AG09309 (cell line): ENCODE data around the gene PTAFR.
A peak's percentile ranks its signal among the peaks of the same experiment; 100 is the strongest.

ENCODE experiments used
- DNase-seq: peaks from one replicate; pipeline ENCODE4 v3.0.0-alpha.2; 2010; ENCODE audit warnings: low read depth
- H3K4me3 ChIP-seq: 2 replicates; pipeline ENCODE4 v1.5.1; 2011; ENCODE audit warnings: mild to moderate bottlenecking, low read depth, low read length, moderate library complexity; ENCODE audit not compliant: control insufficient read depth
- TF ChIP-seq, protein P1 (sequence below): IDR thresholded peaks from 2 replicates; pipeline ENCODE4 v1.5.1; 2011; ENCODE audit warnings: mild to moderate bottlenecking, low read depth, low read length, inconsistent platforms; ENCODE audit not compliant: insufficient read depth, control insufficient read depth; ENCODE audit errors: missing control alignments

Gene PTAFR, protein sequence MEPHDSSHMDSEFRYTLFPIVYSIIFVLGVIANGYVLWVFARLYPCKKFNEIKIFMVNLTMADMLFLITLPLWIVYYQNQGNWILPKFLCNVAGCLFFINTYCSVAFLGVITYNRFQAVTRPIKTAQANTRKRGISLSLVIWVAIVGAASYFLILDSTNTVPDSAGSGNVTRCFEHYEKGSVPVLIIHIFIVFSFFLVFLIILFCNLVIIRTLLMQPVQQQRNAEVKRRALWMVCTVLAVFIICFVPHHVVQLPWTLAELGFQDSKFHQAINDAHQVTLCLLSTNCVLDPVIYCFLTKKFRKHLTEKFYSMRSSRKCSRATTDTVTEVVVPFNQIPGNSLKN

DNA sequence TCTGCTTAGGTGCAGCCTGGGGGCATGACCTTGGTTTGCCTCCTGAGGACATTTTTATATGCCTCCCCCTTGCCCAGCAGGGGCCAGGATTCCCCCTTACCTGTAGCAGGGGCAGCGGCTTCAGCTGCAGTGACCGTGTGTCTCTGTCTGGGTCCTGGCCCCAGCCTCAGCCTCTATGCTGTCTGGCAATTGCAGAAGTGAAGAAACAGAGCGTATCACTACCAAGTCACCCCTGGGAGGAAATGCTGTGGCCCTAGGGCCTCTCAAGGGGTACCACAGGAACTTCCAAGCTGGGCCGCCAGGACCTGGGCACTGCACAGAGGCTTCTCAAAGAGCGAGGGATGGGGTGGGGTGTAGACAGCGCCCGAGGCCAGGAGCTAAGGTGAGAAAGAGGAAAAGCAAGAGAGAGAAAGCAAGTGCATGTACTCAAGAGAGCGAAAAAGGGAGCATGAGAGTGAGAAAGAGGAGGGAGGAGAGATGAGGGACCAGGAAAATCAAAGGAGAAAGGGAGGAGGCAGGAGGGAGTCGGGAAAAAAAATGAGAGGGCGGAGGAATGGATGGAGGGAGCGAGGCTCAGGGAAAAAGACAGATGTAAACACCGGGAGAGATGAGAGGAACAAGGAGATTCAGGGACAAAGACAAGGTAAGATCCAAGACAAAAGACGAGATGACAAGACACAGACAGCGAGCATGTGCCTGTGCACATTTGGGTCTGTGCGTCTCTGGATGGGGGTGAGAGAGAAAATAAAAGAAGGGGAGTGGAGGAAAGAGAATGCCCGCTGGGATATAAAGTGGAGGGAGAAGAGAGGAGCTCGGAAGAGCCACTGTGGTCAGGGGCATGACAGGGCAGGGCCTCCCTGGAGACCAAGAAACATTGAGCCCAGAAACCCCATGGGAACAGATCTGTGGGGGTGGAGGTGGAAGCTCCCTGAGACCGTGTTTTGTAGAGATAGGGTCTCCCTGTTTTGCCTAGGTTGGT, at the start of gene PTAFR:
PTAFR (minus strand) TSS at position 199 of the 979 bp plus-strand sequence. CDS start 25,669 bp downstream, outside the sequence.
- no peak for DNase-seq
- no peak within 1 kb of the TSS for H3K4me3 ChIP-seq
- TF ChIP-seq, protein P1, sequence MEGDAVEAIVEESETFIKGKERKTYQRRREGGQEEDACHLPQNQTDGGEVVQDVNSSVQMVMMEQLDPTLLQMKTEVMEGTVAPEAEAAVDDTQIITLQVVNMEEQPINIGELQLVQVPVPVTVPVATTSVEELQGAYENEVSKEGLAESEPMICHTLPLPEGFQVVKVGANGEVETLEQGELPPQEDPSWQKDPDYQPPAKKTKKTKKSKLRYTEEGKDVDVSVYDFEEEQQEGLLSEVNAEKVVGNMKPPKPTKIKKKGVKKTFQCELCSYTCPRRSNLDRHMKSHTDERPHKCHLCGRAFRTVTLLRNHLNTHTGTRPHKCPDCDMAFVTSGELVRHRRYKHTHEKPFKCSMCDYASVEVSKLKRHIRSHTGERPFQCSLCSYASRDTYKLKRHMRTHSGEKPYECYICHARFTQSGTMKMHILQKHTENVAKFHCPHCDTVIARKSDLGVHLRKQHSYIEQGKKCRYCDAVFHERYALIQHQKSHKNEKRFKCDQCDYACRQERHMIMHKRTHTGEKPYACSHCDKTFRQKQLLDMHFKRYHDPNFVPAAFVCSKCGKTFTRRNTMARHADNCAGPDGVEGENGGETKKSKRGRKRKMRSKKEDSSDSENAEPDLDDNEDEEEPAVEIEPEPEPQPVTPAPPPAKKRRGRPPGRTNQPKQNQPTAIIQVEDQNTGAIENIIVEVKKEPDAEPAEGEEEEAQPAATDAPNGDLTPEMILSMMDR: no peak

GRCh38 chr1:28213315-28213714, 36.8 kb upstream of the PTAFR start:
- DNase-seq: no peak
- H3K4me3 ChIP-seq: no peak overlapping the region
- TF ChIP-seq, protein P1: no peak

GRCh38 chr1:28209700-28210099, 33.2 kb upstream of the PTAFR start:
- no peak for DNase-seq
- TF ChIP-seq, protein P1: no peak
- H3K4me3 ChIP-seq: no peak overlapping the region

DNA sequence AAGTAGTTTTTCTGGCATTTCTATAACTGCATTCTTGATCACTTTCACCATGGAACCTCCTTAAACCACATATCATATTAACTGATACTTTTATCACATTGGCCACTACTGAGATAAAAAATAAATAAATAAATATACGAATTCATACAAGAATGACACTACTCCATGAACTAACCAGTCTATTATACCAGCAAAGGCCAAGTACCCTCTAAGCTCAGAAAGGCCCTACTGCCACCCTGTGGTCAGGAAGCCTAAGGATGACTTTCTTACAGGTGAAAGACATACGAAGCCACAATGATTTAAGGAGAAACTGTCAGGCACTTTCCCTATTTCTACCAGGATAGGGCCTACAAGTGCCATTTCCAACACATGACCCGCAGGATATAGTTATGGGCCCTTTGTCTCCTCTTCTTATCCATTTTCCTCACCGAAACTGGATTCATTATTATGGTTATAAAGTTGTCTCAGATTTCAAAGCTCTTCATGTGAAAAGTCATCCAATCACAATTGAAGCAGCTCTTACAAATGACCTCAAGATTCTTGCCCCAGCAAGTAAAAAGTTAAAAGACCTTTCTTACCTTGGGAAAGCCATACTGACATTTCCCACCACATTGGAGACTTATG, 32.4 kb upstream of the PTAFR start:
- H3K4me3 ChIP-seq: no peak overlapping the region
- peak; percentile 24 for DNase-seq
- TF ChIP-seq, protein P1: peak; percentile 77

GRCh38 chr1:28205243-28205642, 28.8 kb upstream of the PTAFR start:
- DNase-seq: no peak
- TF ChIP-seq, protein P1: no peak
- no peak overlapping the region for H3K4me3 ChIP-seq

DNA sequence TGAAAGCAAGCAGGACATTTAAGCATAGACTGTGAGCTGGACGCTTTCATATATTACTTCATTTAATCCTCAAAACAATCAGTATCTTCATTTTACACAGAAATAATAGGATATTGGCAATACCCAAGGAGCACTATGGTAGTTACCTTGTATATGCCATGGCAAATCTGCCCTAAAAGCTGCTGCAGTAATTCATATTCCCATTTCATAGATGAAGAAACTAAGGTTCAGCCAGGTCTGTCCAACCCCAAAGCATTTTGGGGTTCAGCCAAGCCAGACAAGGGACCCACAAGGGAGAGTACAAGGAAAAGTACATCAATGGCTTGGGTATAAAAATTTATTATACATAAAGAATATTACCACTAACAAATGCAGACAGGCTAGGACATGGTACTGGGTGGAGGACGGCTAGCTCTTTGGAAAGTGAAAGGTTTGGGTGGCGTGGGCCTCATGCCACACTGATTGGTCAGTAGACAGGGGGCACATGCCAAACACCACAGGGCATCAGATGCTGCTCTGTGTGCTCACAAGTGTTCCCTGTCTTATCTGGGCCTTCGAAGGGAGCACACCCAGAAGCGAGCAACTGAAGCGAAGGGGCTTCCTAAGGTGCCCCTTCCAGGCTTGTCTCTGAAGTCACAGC, 23.9 kb upstream of the PTAFR start:
- TF ChIP-seq, protein P1: no peak
- no peak for DNase-seq
- H3K4me3 ChIP-seq: no peak overlapping the region
